ENCODE measurements around the gene NHEJ1. TPM values are rescaled to one million over a fixed set of nuclear protein-coding genes. Genes with fewer than 3 reads are reported as not detected.

The NHEJ1 gene
- total and polyA plus RNA-seq, 9 of the 15 experiments (the other 6 are each of a cell fraction or from before 2014, with no cell fraction given), result 9.0 to 23.7 (median 13.9) TPM

DNA sequence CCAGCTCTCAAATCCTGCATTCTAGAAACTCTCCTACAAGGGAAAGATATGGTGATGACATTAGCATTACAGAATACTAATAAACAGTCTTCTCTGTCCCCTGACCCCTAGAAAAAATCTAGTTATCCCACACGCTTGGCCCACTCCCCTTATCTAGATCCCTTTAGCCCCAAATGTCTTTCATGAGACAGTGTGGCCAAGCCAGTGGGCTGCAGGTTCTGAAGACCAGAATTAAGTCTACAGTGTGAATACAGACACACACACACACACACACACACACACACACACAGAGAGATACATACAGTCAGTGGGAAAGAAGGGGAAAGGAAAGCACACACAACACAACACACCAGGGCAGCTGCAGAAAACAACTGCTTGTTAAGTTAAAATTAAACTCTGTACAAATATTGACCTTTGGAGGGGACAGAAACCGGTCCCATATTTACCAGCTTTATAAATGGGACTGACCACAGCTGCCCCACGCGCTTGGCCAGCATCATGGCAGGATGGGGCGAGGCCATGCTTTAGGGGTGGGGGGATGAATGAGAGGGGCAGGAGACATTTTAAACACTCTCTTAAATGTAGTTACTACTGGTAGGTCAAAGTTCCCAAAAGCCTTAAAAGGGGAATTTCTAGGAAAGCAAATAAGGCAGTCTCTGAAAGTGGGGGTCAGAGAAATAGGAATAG is 49.1 kb downstream of the NHEJ1 start (continued):
- TF ChIP-seq TAF15 (IDR thresholded peaks at IDR 0.05; ENCODE audit: low read depth, low read length), result no peak
- no peak for TF ChIP-seq NFIX (CRISPR knock-in tag; IDR thresholded peaks at IDR 0.05; ENCODE audit: low read depth)
- no peak for TF ChIP-seq MEF2A (IDR thresholded peaks at IDR 0.05; ENCODE audit: control insufficient read depth, low read depth, low read length)

DNA sequence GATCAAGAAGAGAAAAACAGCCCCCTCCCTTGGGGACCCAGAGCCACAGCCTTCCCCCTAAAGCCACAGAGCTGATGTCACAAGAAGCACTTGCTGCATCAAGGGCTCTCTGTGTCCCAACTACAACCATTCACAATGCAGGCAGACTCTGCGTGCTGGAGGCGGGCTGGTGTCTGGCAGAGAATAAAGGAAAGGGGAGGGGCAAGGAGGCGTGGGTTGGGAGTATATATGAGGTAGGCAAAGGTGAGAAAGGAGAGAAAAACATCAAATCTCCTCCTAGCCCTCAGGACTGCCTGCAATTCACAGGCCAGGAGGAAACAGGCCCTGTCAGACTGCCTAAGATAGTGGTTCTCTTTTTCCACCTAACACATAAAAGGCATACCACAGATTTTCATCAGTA is 51.1 kb downstream of the NHEJ1 start:
- H3K9me1 ChIP-seq (ENCODE audit: control insufficient read depth, insufficient read depth, low read length), result no peaks in the 10 kb centered on the region
- in situ Hi-C loops (cut with MboI) (no loop called here), intact Hi-C loops (cut with micrococcal nuclease) (no loop called here)
- no peaks in the 10 kb centered on the region for H3K36me3 ChIP-seq (ENCODE audit: control insufficient read depth, insufficient read depth, low read length)
- no TSS peak for BruUV-seq (replicated peaks)
- ATAC-seq (no peak), DNase-seq (ENCODE audit: extremely low read depth in 1 of 4, low spot score in 3 of 4) (no peak), FAIRE-seq (no peak)
- no peak overlapping the region for H3K27ac ChIP-seq (ENCODE audit: extremely low read depth, low read depth, low read length)
- H3K79me2 ChIP-seq (ENCODE audit: control insufficient read depth, insufficient read depth, low read length), result no peaks in the 10 kb centered on the region
- H2AFZ ChIP-seq (ENCODE audit: low read depth, low read length), result no peak overlapping the region
- CTCF ChIA-PET (ENCODE audit: low intra/inter-chr PET ratio), result no interaction called here
- H3K9me3 ChIP-seq (replicated peaks; ENCODE audit: control insufficient read depth, insufficient read depth, low read depth, low read length), result no peaks in the 10 kb centered on the region
- no peaks in the 10 kb centered on the region for H3K27me3 ChIP-seq (ENCODE audit: control insufficient read depth in 2 of 2, insufficient read depth in 2 of 2, low read length in 2 of 2)
- peaks cover 0 to 4% of the 10 kb centered on the region in 2 experiments; a peak in 1 of 5 replicates for H3K4me1 ChIP-seq (replicated peaks in 1 of 2; ENCODE audit: control insufficient read depth in 2 of 2, insufficient read depth in 2 of 2, low read length in 2 of 2)
- POLR2A ChIA-PET, result no interaction called here
- H3K4me3 ChIP-seq, result no peak overlapping the region
- WGBS (ENCODE audit: insufficient coverage, low coverage, missing lambda C conversion rate), result no CpG with 5 or more reads among the region's 3 CpGs
- TF ChIP-seq, protein P1, sequence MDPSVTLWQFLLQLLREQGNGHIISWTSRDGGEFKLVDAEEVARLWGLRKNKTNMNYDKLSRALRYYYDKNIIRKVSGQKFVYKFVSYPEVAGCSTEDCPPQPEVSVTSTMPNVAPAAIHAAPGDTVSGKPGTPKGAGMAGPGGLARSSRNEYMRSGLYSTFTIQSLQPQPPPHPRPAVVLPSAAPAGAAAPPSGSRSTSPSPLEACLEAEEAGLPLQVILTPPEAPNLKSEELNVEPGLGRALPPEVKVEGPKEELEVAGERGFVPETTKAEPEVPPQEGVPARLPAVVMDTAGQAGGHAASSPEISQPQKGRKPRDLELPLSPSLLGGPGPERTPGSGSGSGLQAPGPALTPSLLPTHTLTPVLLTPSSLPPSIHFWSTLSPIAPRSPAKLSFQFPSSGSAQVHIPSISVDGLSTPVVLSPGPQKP (CRISPR knock-in tag; IDR thresholded peaks at IDR 0.05), result no peak
- TF ChIP-seq ZNF316 (IDR thresholded peaks at IDR 0.05) (no peak), ZNF551 (CRISPR knock-in tag; IDR thresholded peaks at IDR 0.05) (no peak), TEAD1 (CRISPR knock-in tag; IDR thresholded peaks at IDR 0.05) (no peak), TRIM24 (IDR thresholded peaks at IDR 0.05) (no peak), CTBP1 (IDR thresholded peaks at IDR 0.05; ENCODE audit: borderline replicate concordance) (no peak), CC2D1A (IDR thresholded peaks at IDR 0.05) (no peak)
- TF ChIP-seq, protein P2, sequence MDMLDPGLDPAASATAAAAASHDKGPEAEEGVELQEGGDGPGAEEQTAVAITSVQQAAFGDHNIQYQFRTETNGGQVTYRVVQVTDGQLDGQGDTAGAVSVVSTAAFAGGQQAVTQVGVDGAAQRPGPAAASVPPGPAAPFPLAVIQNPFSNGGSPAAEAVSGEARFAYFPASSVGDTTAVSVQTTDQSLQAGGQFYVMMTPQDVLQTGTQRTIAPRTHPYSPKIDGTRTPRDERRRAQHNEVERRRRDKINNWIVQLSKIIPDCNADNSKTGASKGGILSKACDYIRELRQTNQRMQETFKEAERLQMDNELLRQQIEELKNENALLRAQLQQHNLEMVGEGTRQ (CRISPR knock-in tag; IDR thresholded peaks at IDR 0.05), result no peak
- no peak overlapping the region for H3K4me2 ChIP-seq (ENCODE audit: insufficient read depth, low read length)
- H3K9ac ChIP-seq (ENCODE audit: insufficient read depth in 1 of 2, low read depth in 2 of 2, low read length in 2 of 2), result no peak overlapping the region
- H4K20me1 ChIP-seq (replicated peaks; ENCODE audit: control insufficient read depth, insufficient read depth, low read length), result no peaks in the 10 kb centered on the region

All from K562 (cell line).